CD14-positive monocyte (primary cell): ENCODE data around the gene WDR5. TPM values are rescaled to one million over a fixed set of nuclear protein-coding genes. Genes with fewer than 3 reads are reported as not detected.

Experiments
- DNase-seq, 3 donors: peaks; one replicate each; pipeline ENCODE4 v3.0.0-alpha.2; 2011 to 2022
- H2AFZ ChIP-seq: 2 replicates; pipeline ENCODE4 v1.6.0; 2012; ENCODE audit warnings: mild to moderate bottlenecking, low read depth, low read length, inconsistent platforms; ENCODE audit not compliant: insufficient read depth, poor library complexity, severe bottlenecking
- H3K27ac ChIP-seq, 2 donors: 1 replicate in 1 of 2; 2 replicates in 1 of 2; pipeline ENCODE4 v1.5.1; 2012 to 2013; ENCODE audit warnings: low read length in 2 of 2, control low read depth in 1 of 2, inconsistent platforms in 1 of 2, low read depth in 1 of 2, mild to moderate bottlenecking in 1 of 2
- H3K27me3 ChIP-seq, 2 donors: one replicate each; pipeline versions ENCODE4 v1.6.0 to v1.6.1; 2011 to 2013; ENCODE audit warnings: low read length in 2 of 2; ENCODE audit not compliant: control insufficient read depth in 2 of 2, insufficient read depth in 2 of 2
- H3K36me3 ChIP-seq, 2 donors: replicated peaks in 1 of 2; 1 replicate in 1 of 2; 2 replicates in 1 of 2; pipeline versions ENCODE4 v1.5.1 to v1.6.1; 2012 to 2013; ENCODE audit warnings: low read length in 2 of 2, control low read depth in 1 of 2, inconsistent platforms in 1 of 2, mild to moderate bottlenecking in 1 of 2; ENCODE audit not compliant: insufficient read depth in 2 of 2, control insufficient read depth in 1 of 2
- H3K4me1 ChIP-seq, 2 donors: 1 replicate in 1 of 2; 2 replicates in 1 of 2; pipeline versions ENCODE4 v1.5.1 to v1.6.1; 2012 to 2013; ENCODE audit warnings: low read length in 2 of 2, control low read depth in 1 of 2, inconsistent platforms in 1 of 2, mild to moderate bottlenecking in 1 of 2, moderate library complexity in 1 of 2; ENCODE audit not compliant: insufficient read depth in 2 of 2, control insufficient read depth in 1 of 2
- H3K4me2 ChIP-seq: replicated peaks from 2 replicates; pipeline ENCODE3; 2012; ENCODE audit warnings: low read length, moderate library complexity, mild to moderate bottlenecking; ENCODE audit not compliant: poor library complexity, severe bottlenecking; ENCODE audit errors: extremely low read depth
- H3K4me3 ChIP-seq, 3 experiments: fragments of 200-600 bp in 1 of 3; sonication (generic) in 1 of 3; replicated peaks in 1 of 3; 1 replicate in 2 of 3; 2 replicates in 1 of 3; pipeline ENCODE4 v1.5.1; 2011 to 2013; ENCODE audit warnings: low read length in 3 of 3, mild to moderate bottlenecking in 3 of 3, control low read depth in 2 of 3, low read depth in 2 of 3, inconsistent platforms in 1 of 3, moderate library complexity in 1 of 3
- H3K79me2 ChIP-seq: 2 replicates; pipeline ENCODE4 v1.6.0; 2012; ENCODE audit warnings: mild to moderate bottlenecking, control low read depth, inconsistent platforms, low read length, moderate library complexity; ENCODE audit not compliant: insufficient read depth
- H3K9ac ChIP-seq: 2 replicates; pipeline ENCODE4 v1.6.0; 2017; ENCODE audit warnings: low read length, mild to moderate bottlenecking; ENCODE audit not compliant: insufficient read depth, poor library complexity, severe bottlenecking
- H3K9me3 ChIP-seq, 2 donors: replicated peaks in 1 of 2; 1 replicate in 1 of 2; 2 replicates in 1 of 2; pipeline versions ENCODE4 v1.5.1 to v1.6.1; 2012 to 2013; ENCODE audit warnings: low read length in 2 of 2, control low read depth in 1 of 2; ENCODE audit not compliant: control insufficient read depth in 1 of 2, insufficient read depth in 1 of 2
- H4K20me1 ChIP-seq: 2 replicates; pipeline ENCODE4 v1.6.0; 2012; ENCODE audit warnings: mild to moderate bottlenecking, low read length, control low read depth, moderate library complexity; ENCODE audit not compliant: insufficient read depth
- H3K27ac Mint-ChIP-seq, 7 donors: one replicate each; pipeline ENCODE4 v1.8.0; 2020; ENCODE audit warnings: mild to moderate bottlenecking in 7 of 7, mixed read lengths in 7 of 7, moderate library complexity in 6 of 7, inconsistent platforms in 2 of 7
- H3K27me3 Mint-ChIP-seq, 3 donors: one replicate each; pipeline ENCODE4 v1.8.0; 2021 to 2022; ENCODE audit warnings: low read depth in 3 of 3, mild to moderate bottlenecking in 3 of 3, mixed read lengths in 3 of 3, moderate library complexity in 3 of 3, inconsistent platforms in 1 of 3
- H3K36me3 Mint-ChIP-seq, 2 donors: one replicate each; pipeline ENCODE4 v1.8.0; 2020; ENCODE audit warnings: mixed read lengths in 2 of 2, inconsistent platforms in 1 of 2, mild to moderate bottlenecking in 1 of 2
- H3K4me1 Mint-ChIP-seq: one replicate; pipeline ENCODE4 v1.8.0; 2020; ENCODE audit warnings: mild to moderate bottlenecking, mixed read lengths
- H3K4me3 Mint-ChIP-seq, 2 donors: one replicate each; pipeline ENCODE4 v1.8.0; 2020; ENCODE audit warnings: mild to moderate bottlenecking in 2 of 2, mixed read lengths in 2 of 2, moderate library complexity in 1 of 2
- H3K9me3 Mint-ChIP-seq, 7 donors: one replicate each; pipeline ENCODE4 v1.8.0; 2020 to 2022; ENCODE audit warnings: mixed read lengths in 7 of 7, mild to moderate bottlenecking in 6 of 7, moderate library complexity in 6 of 7, inconsistent platforms in 2 of 7
- CTCF ChIP-seq: fragments of 200-600 bp; IDR thresholded peaks from one replicate; pipeline ENCODE4 v1.8.0; 2022; ENCODE audit warnings: antibody characterized with exemption, mild to moderate bottlenecking
- WGBS: methylation state at CpG from one replicate; pipeline ENCODE4 v1.1.5; 2013; ENCODE audit warnings: missing lambda C conversion rate; ENCODE audit not compliant: insufficient coverage; 5-methylcytosine and 5-hydroxymethylcytosine counted together
- intact Hi-C, 2 donors: fragments of 100-400 bp; cut with micrococcal nuclease; formaldehyde crosslinking; loops; one replicate each; pipeline versions ENCODE4 v1.15.0 to v1.15.1; 2023
- polyA plus RNA-seq, 3 donors: library from polyadenylated mRNA; depleted of rRNA in 1 of 3; unstranded in 2 of 3; stranded (reverse) in 1 of 3; fragments of 300-500 nt in 2 of 3; fragments of >200 nt in 1 of 3; fragmentation: Illumina TruSeq in 2 of 3; gene quantifications; 1 replicate in 2 of 3; 2 replicates in 1 of 3; pipeline ENCODE4 v1.2.3, GENCODE V29; 2012 to 2021

The WDR5 gene
- polyA plus RNA-seq, 3 donors = 8.7 to 17.3 (median 10.2) TPM

DNA sequence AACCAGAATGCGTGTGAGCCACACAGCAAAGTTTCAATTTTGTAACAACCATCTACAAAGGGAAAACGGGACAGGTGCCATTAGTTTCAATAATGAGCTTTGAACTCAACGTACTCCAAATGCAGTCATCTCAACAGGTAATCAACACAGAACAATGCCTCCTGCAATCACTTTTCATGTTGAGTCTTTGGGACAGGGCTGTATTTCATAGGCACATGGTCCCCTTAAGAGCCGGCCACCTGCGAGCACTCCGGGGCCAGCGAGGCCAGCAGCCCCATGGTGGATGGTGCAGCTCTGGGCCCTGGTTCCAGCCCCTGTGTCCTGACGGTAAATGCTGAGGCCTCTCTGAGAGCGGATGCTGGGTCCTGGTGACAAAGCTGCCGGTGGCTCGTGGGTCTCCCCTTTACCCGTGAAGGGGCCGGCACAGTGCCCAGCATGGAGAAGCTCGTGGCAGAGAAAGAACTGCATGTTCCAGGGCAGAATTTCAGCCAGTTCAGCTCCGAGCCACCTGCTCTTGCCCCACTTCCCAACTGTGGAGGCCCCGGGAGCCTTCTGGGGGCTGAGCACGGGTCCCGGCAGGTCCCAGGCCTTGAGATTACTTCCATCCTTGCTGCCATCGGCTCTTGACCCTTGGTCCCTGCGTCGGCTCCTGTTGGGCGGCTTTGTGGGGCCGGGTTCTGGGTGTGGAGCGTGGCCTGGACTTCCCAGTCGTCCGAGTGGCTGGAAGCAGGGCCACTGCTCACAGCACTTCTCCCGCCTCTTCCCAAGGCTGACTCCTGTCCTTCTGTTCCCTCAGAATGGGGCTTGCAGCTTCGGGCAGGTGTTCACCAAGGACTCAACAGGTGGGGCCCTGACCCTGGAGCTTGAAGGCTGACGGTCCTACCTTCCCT lies 54.6 kb downstream of the WDR5 start:
- no peak overlapping the region for H3K4me2 ChIP-seq
- Mint-ChIP-seq H3K4me1 (peaks cover 31% of the 10 kb centered on the region), H3K4me3 (no peak overlapping the region), H3K36me3 (peaks cover 0 to 1% of the 10 kb centered on the region in 2 donors), H3K27ac (no peak overlapping the region), H3K9me3 (peaks cover 0 to 3% (median 0%) of the 10 kb centered on the region in 7 donors), H3K27me3 (peaks cover 19 to 35% (median 24%) of the 10 kb centered on the region in 3 donors)
- no peaks in the 10 kb centered on the region for H3K36me3 ChIP-seq
- no peaks in the 10 kb centered on the region for H3K79me2 ChIP-seq
- H3K4me3 ChIP-seq = no peak overlapping the region
- no peaks in the 10 kb centered on the region for H3K9me3 ChIP-seq
- H2AFZ ChIP-seq = no peak overlapping the region
- intact Hi-C loops = loop anchor here in 1 of 2 donors (10.0 kb wide), 1 partner anchor 114 kb away; no protein-coding TSS in a partner anchor
- H3K27me3 ChIP-seq = peaks cover 0 to 19% of the 10 kb centered on the region in 2 donors
- no peak for TF ChIP-seq CTCF
- 92% methylated on average over 25 of the region's 29 CpGs for WGBS
- peaks cover 14 to 40% of the 10 kb centered on the region in 2 donors for H3K4me1 ChIP-seq
- DNase-seq = no peak
- H3K9ac ChIP-seq = no peak overlapping the region
- no peaks in the 10 kb centered on the region for H4K20me1 ChIP-seq
- no peak overlapping the region for H3K27ac ChIP-seq

DNA sequence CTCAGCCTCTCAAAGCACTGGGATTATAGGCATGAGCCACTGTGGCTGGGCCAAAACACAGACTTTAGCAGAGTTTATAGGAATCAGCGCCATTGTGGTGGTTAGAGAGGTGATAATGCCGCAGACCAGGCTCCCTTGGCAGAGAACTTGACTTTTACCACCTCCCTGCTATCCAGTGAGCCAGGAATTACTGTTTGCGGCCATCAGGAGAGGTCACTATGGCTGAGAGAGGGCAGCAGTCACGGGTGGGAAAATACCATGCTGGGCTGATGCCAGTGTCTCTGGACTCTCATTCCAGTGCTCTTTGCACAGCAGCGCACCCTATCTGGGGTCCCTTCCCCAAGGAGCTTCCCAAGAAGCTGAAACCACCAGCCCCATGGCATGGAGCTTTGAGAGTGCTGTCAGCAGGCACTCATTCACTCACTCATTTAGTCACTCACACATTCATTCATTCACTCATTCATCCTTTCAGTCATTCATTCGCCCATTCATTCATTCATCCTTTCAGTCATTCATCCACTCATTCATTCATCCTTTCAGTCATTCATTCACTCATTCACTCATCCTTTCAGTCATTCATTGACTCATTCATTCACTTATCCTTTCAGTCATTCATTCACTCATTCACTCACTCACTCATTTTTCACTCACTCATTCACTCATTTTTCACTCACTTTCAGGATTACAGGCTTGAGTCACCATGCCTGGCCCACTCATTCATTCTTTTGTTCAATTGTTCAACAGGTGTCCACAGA lies 55.8 kb downstream of the WDR5 start:
- no peak overlapping the region for H3K4me3 ChIP-seq
- no peaks in the 10 kb centered on the region for H4K20me1 ChIP-seq
- Mint-ChIP-seq H3K4me1 (peaks cover 36% of the 10 kb centered on the region), H3K9me3 (peaks cover 0 to 3% (median 0%) of the 10 kb centered on the region in 7 donors), H3K27ac (no peak overlapping the region), H3K4me3 (no peak overlapping the region), H3K36me3 (peaks cover 0 to 1% of the 10 kb centered on the region in 2 donors), H3K27me3 (peaks cover 19 to 30% (median 20%) of the 10 kb centered on the region in 3 donors)
- H3K27me3 ChIP-seq = peaks cover 0 to 19% of the 10 kb centered on the region in 2 donors
- no peaks in the 10 kb centered on the region for H3K36me3 ChIP-seq
- WGBS = 94% methylated on average over 4 of the region's 6 CpGs
- H3K27ac ChIP-seq = no peak overlapping the region
- H2AFZ ChIP-seq = no peak overlapping the region
- H3K79me2 ChIP-seq = no peaks in the 10 kb centered on the region
- no peak overlapping the region for H3K4me2 ChIP-seq
- H3K9me3 ChIP-seq = no peaks in the 10 kb centered on the region
- DNase-seq = no peak
- H3K4me1 ChIP-seq = peaks cover 26 to 49% of the 10 kb centered on the region in 2 donors
- intact Hi-C loops = loop anchor here in 1 of 2 donors (10.0 kb wide), 1 partner anchor 113 kb away; no protein-coding TSS in a partner anchor
- TF ChIP-seq CTCF = no peak
- no peak overlapping the region for H3K9ac ChIP-seq
